H9 (cell line): ENCODE data around the gene NMRK1. TPM values are rescaled to one million over a fixed set of nuclear protein-coding genes. Genes with fewer than 3 reads are reported as not detected.

ENCODE experiments used
- DNase-seq: peaks from one replicate; pipeline ENCODE4 v3.0.0-alpha.2; 2017
- H2AFZ ChIP-seq: one replicate; pipeline ENCODE4 v1.6.1; 2013; ENCODE audit warnings: mild to moderate bottlenecking, low read length, control low read depth, moderate library complexity
- H2AK5ac ChIP-seq: 2 replicates; pipeline ENCODE4 v1.6.1; 2013; ENCODE audit warnings: low read length, control low read depth, mixed read lengths; ENCODE audit not compliant: insufficient read length
- H2BK120ac ChIP-seq: one replicate; pipeline ENCODE4 v1.6.1; 2013; ENCODE audit warnings: low read depth, mild to moderate bottlenecking, low read length, control low read depth, inconsistent platforms; ENCODE audit not compliant: poor library complexity, severe bottlenecking
- H2BK12ac ChIP-seq: 2 replicates; pipeline ENCODE4 v1.6.1; 2013; ENCODE audit warnings: low read length, control low read depth, mixed read lengths, low read depth; ENCODE audit not compliant: insufficient read length
- H2BK15ac ChIP-seq: 2 replicates; pipeline ENCODE4 v1.6.1; 2013; ENCODE audit warnings: low read depth, low read length, control low read depth
- H2BK20ac ChIP-seq: one replicate; pipeline ENCODE4 v1.6.1; 2013; ENCODE audit warnings: low read depth, mild to moderate bottlenecking, low read length, control low read depth, inconsistent platforms; ENCODE audit not compliant: poor library complexity, severe bottlenecking
- H2BK5ac ChIP-seq: 2 replicates; pipeline ENCODE4 v1.6.1; 2013; ENCODE audit warnings: low read length, control low read depth, mixed read lengths; ENCODE audit not compliant: insufficient read length
- H3K14ac ChIP-seq: 2 replicates; pipeline ENCODE4 v1.6.1; 2013; ENCODE audit warnings: low read length, control low read depth; ENCODE audit not compliant: insufficient read depth
- H3K18ac ChIP-seq: 2 replicates; pipeline ENCODE4 v1.6.1; 2013; ENCODE audit warnings: low read depth, mild to moderate bottlenecking, mixed read lengths, low read length, control low read depth; ENCODE audit not compliant: insufficient read length
- H3K23ac ChIP-seq: 2 replicates; pipeline ENCODE4 v1.6.1; 2013; ENCODE audit warnings: low read length, control low read depth, mixed read lengths, low read depth; ENCODE audit not compliant: insufficient read length
- H3K23me2 ChIP-seq: 2 replicates; pipeline ENCODE4 v1.6.1; 2013; ENCODE audit warnings: low read depth, mild to moderate bottlenecking, mixed read lengths, low read length, control low read depth; ENCODE audit not compliant: insufficient read length, poor library complexity, severe bottlenecking
- H3K27ac ChIP-seq: 2 replicates; pipeline ENCODE4 v1.5.1; 2013; ENCODE audit warnings: low read length, control low read depth, mixed read lengths, low read depth; ENCODE audit not compliant: insufficient read length
- H3K27me3 ChIP-seq: 2 replicates; pipeline ENCODE4 v1.6.1; 2013; ENCODE audit warnings: low read length, control low read depth, inconsistent platforms; ENCODE audit not compliant: insufficient read depth
- H3K4ac ChIP-seq: 2 replicates; pipeline ENCODE4 v1.6.1; 2013; ENCODE audit warnings: low read depth, mild to moderate bottlenecking, control low read depth, inconsistent platforms, low read length, moderate library complexity
- H3K4me1 ChIP-seq: 2 replicates; pipeline ENCODE4 v1.6.1; 2013; ENCODE audit warnings: low read length, control low read depth, inconsistent platforms; ENCODE audit not compliant: insufficient read depth
- H3K4me2 ChIP-seq: 2 replicates; pipeline ENCODE4 v1.6.1; 2013; ENCODE audit warnings: low read length, control low read depth, mixed read lengths; ENCODE audit not compliant: insufficient read length, insufficient read depth
- H3K56ac ChIP-seq: 2 replicates; pipeline ENCODE4 v1.6.1; 2013; ENCODE audit warnings: low read depth, mild to moderate bottlenecking, mixed read lengths, low read length, control low read depth; ENCODE audit not compliant: insufficient read length
- H3K79me1 ChIP-seq: 2 replicates; pipeline ENCODE4 v1.6.1; 2013; ENCODE audit warnings: low read depth, mild to moderate bottlenecking, moderate library complexity, low read length, control low read depth, inconsistent platforms; ENCODE audit not compliant: insufficient read depth, poor library complexity, severe bottlenecking
- H3K79me2 ChIP-seq: 2 replicates; pipeline ENCODE4 v1.6.1; 2013; ENCODE audit warnings: low read length, control low read depth, inconsistent platforms; ENCODE audit not compliant: insufficient read depth
- H3K9ac ChIP-seq: 2 replicates; pipeline ENCODE4 v1.6.1; 2013; ENCODE audit warnings: low read length, control low read depth, mixed read lengths; ENCODE audit not compliant: insufficient read length; ENCODE audit errors: extremely low read depth
- H3K9me3 ChIP-seq: one replicate; pipeline ENCODE4 v1.6.1; 2013; ENCODE audit warnings: low read depth, low read length, inconsistent platforms; ENCODE audit not compliant: control insufficient read depth
- H3T11ph ChIP-seq: one replicate; pipeline ENCODE4 v1.6.1; 2013; ENCODE audit warnings: mild to moderate bottlenecking, low read length, control low read depth, inconsistent platforms
- H4K20me1 ChIP-seq: one replicate; pipeline ENCODE4 v1.6.1; 2013; ENCODE audit not compliant: control insufficient read depth, insufficient read length, insufficient read depth
- H4K5ac ChIP-seq: 2 replicates; pipeline ENCODE4 v1.6.1; 2013; ENCODE audit warnings: low read depth, mild to moderate bottlenecking, mixed read lengths, low read length, control low read depth; ENCODE audit not compliant: insufficient read length
- H4K8ac ChIP-seq: replicated peaks from 2 replicates; pipeline ENCODE4 v1.6.1; 2013; ENCODE audit warnings: low read length, control low read depth, mixed read lengths, low read depth; ENCODE audit not compliant: insufficient read length
- H4K91ac ChIP-seq: 2 replicates; pipeline ENCODE4 v1.6.1; 2013; ENCODE audit warnings: low read depth, mild to moderate bottlenecking, moderate library complexity, mixed read lengths, low read length, control low read depth; ENCODE audit not compliant: insufficient read length
- H3K27ac Mint-ChIP-seq, 3 experiments: 2 replicates in 2 of 3; 3 replicates in 1 of 3; pipeline ENCODE4 v1.8.0; 2020 to 2021; ENCODE audit warnings: mixed read lengths in 3 of 3, mild to moderate bottlenecking in 1 of 3, moderate library complexity in 1 of 3
- H3K27me3 Mint-ChIP-seq: 2 replicates; pipeline ENCODE4 v1.8.0; 2021; ENCODE audit warnings: low read depth, mild to moderate bottlenecking, moderate library complexity, mixed read lengths
- H3K36me3 Mint-ChIP-seq, 3 experiments: 2 replicates in 2 of 3; 3 replicates in 1 of 3; pipeline ENCODE4 v1.8.0; 2020 to 2021; ENCODE audit warnings: low read depth in 3 of 3, mixed read lengths in 3 of 3; ENCODE audit not compliant: insufficient read depth in 1 of 3
- H3K4me1 Mint-ChIP-seq, 2 experiments: 2 replicates each; pipeline ENCODE4 v1.8.0; 2020; ENCODE audit warnings: mixed read lengths in 2 of 2
- H3K4me3 Mint-ChIP-seq, 2 experiments: 2 replicates in 1 of 2; 3 replicates in 1 of 2; pipeline ENCODE4 v1.8.0; 2020 to 2021; ENCODE audit warnings: mild to moderate bottlenecking in 2 of 2, mixed read lengths in 2 of 2, moderate library complexity in 1 of 2
- H3K9me3 Mint-ChIP-seq, 2 experiments: 2 replicates in 1 of 2; 3 replicates in 1 of 2; pipeline ENCODE4 v1.8.0; 2020; ENCODE audit warnings: mild to moderate bottlenecking in 2 of 2, mixed read lengths in 2 of 2, moderate library complexity in 1 of 2
- CTCF ChIP-seq: fragments of 200-600 bp; sonication (generic); conservative IDR thresholded peaks from 3 replicates; pipeline ENCODE4 v1.8.0; 2021; ENCODE audit warnings: antibody characterized with exemption, mild to moderate bottlenecking
- WGBS: extraction: QIAGEN DNeasy Blood & Tissue Kit; methylation state at CpG from one replicate; pipeline ENCODE4 v1.1.7; 2013; ENCODE audit warnings: missing lambda C conversion rate, low lambda C conversion rate, mixed read lengths; ENCODE audit not compliant: insufficient read length; ENCODE audit errors: extremely low coverage; 5-methylcytosine and 5-hydroxymethylcytosine counted together
- total RNA-seq: library from RNA; stranded (reverse); gene quantifications from 2 replicates; pipeline ENCODE4 v1.2.1, GENCODE V29; 2021

Gene NMRK1
- total RNA-seq, 1 experiment from 2014 or later = 3.0 TPM

GRCh38 chr9:75053869-75054268 lies 34.1 kb downstream of the NMRK1 start:
- no peak for TF ChIP-seq CTCF
- no peak for DNase-seq
- Histone ChIP-seq H3K4me2 (no peak overlapping the region), H4K5ac (no peak overlapping the region), H2BK20ac (no peak overlapping the region), H4K20me1 (no peaks in the 10 kb centered on the region), H2BK12ac (no peak overlapping the region), H2BK5ac (no peak overlapping the region), H3K56ac (no peak overlapping the region), H2AK5ac (no peak overlapping the region), H3K9ac (no peak overlapping the region), H3K79me2 (no peaks in the 10 kb centered on the region), H4K91ac (no peak overlapping the region), H2BK120ac (no peak overlapping the region), H3K79me1 (no peaks in the 10 kb centered on the region), H3K27me3 (no peaks in the 10 kb centered on the region), H3K18ac (no peak overlapping the region), H3K9me3 (no peaks in the 10 kb centered on the region), H2BK15ac (no peak overlapping the region), H3K14ac (no peak overlapping the region), H3T11ph (no peak overlapping the region), H3K4ac (no peak overlapping the region), H3K27ac (no peak overlapping the region), H2AFZ (no peak overlapping the region), H3K4me1 (no peaks in the 10 kb centered on the region), H3K23ac (no peak overlapping the region), H3K23me2 (no peaks in the 10 kb centered on the region), H4K8ac (no peak overlapping the region)
- Mint-ChIP-seq H3K9me3 (peaks cover 17 to 25% of the 10 kb centered on the region in 2 experiments), H3K27ac (no peak overlapping the region), H3K4me1 (no peaks in the 10 kb centered on the region), H3K27me3 (no peaks in the 10 kb centered on the region), H3K4me3 (no peak overlapping the region), H3K36me3 (peaks cover 0 to 7% (median 4%) of the 10 kb centered on the region in 3 experiments; a peak in 3 of 7 replicates)
- WGBS = no CpG with 5 or more reads among the region's 1 CpG
